Measurements from ENCODE around the gene PCYOX1L. TPM values are rescaled to one million over a fixed set of nuclear protein-coding genes. Genes with fewer than 3 reads are reported as not detected.

PCYOX1L gene
- total RNA-seq, 1 experiment from 2014 or later, result 51.6 TPM

GRCh38 chr5:149372932-149373331, 15.1 kb downstream of the PCYOX1L start:
- Histone ChIP-seq H3K4me1 (ENCODE audit: low read length) (peaks cover 6% of the 10 kb centered on the region), H2AFZ (ENCODE audit: low read length) (no peak overlapping the region), H3K27me3 (ENCODE audit: low read length) (no peaks in the 10 kb centered on the region), H3K79me2 (ENCODE audit: low read length) (no peaks in the 10 kb centered on the region), H3K36me3 (ENCODE audit: insufficient read depth, low read length) (no peaks in the 10 kb centered on the region), H3K4me3 (ENCODE audit: low read length) (no peak overlapping the region), H3K9me3 (ENCODE audit: low read length) (no peaks in the 10 kb centered on the region), H3K9me2 (replicated peaks; ENCODE audit: insufficient read depth, low read length) (no peaks in the 10 kb centered on the region), H3K9ac (ENCODE audit: low read length) (no peak overlapping the region), H4K20me1 (ENCODE audit: insufficient read depth, low read depth, low read length) (0 out of 2 replicates have a peak, but pooled peaks cover 12% of the 10 kb centered on the region), H3K4me2 (ENCODE audit: low read depth, low read length, poor library complexity, severe bottlenecking) (no peak overlapping the region), H3K27ac (ENCODE audit: low read length) (no peak overlapping the region)
- DNase-seq, result no peak

- H2AFZ ChIP-seq (ENCODE audit: low read length), result no peak overlapping the region
- 0 out of 2 replicates have a peak, but pooled peaks cover 9% of the 10 kb centered on the region for H4K20me1 ChIP-seq (ENCODE audit: insufficient read depth, low read depth, low read length)
- no peak for DNase-seq
- no peak overlapping the region for H3K27ac ChIP-seq (ENCODE audit: low read length)
- no peaks in the 10 kb centered on the region for H3K36me3 ChIP-seq (ENCODE audit: insufficient read depth, low read length)
- H3K9me2 ChIP-seq (replicated peaks; ENCODE audit: insufficient read depth, low read length), result no peaks in the 10 kb centered on the region
- no peaks in the 10 kb centered on the region for H3K79me2 ChIP-seq (ENCODE audit: low read length)
- peaks cover 6% of the 10 kb centered on the region for H3K4me1 ChIP-seq (ENCODE audit: low read length)
- H3K9ac ChIP-seq (ENCODE audit: low read length), result no peak overlapping the region
- no peak overlapping the region for H3K4me3 ChIP-seq (ENCODE audit: low read length)
- no peaks in the 10 kb centered on the region for H3K9me3 ChIP-seq (ENCODE audit: low read length)
- no peaks in the 10 kb centered on the region for H3K27me3 ChIP-seq (ENCODE audit: low read length)
- no peak overlapping the region for H3K4me2 ChIP-seq (ENCODE audit: low read depth, low read length, poor library complexity, severe bottlenecking)
Measured at GRCh38 chr5:149374303-149374702, 16.5 kb downstream of the PCYOX1L start.

- H3K4me3 ChIP-seq (ENCODE audit: low read length), result no peak overlapping the region
- no peak overlapping the region for H3K27ac ChIP-seq (ENCODE audit: low read length)
- H3K4me1 ChIP-seq (ENCODE audit: low read length), result peaks cover 6% of the 10 kb centered on the region
- no peaks in the 10 kb centered on the region for H3K79me2 ChIP-seq (ENCODE audit: low read length)
- H3K36me3 ChIP-seq (ENCODE audit: insufficient read depth, low read length), result no peaks in the 10 kb centered on the region
- DNase-seq, result no peak
- H4K20me1 ChIP-seq (ENCODE audit: insufficient read depth, low read depth, low read length), result 0 out of 2 replicates have a peak, but pooled peaks cover 9% of the 10 kb centered on the region
- H3K27me3 ChIP-seq (ENCODE audit: low read length), result no peaks in the 10 kb centered on the region
- no peak overlapping the region for H3K4me2 ChIP-seq (ENCODE audit: low read depth, low read length, poor library complexity, severe bottlenecking)
- H3K9me2 ChIP-seq (replicated peaks; ENCODE audit: insufficient read depth, low read length), result no peaks in the 10 kb centered on the region
- H2AFZ ChIP-seq (ENCODE audit: low read length), result no peak overlapping the region
- no peak overlapping the region for H3K9ac ChIP-seq (ENCODE audit: low read length)
- no peaks in the 10 kb centered on the region for H3K9me3 ChIP-seq (ENCODE audit: low read length)
Measured at GRCh38 chr5:149374801-149375200, 17.0 kb downstream of the PCYOX1L start.

- Histone ChIP-seq H3K27ac (ENCODE audit: low read length) (no peak overlapping the region), H2AFZ (ENCODE audit: low read length) (no peak overlapping the region), H3K9me3 (ENCODE audit: low read length) (no peaks in the 10 kb centered on the region), H3K36me3 (ENCODE audit: insufficient read depth, low read length) (no peaks in the 10 kb centered on the region), H3K9me2 (replicated peaks; ENCODE audit: insufficient read depth, low read length) (no peaks in the 10 kb centered on the region), H3K27me3 (ENCODE audit: low read length) (no peaks in the 10 kb centered on the region), H4K20me1 (ENCODE audit: insufficient read depth, low read depth, low read length) (0 out of 2 replicates have a peak, but pooled peaks cover 8% of the 10 kb centered on the region), H3K9ac (ENCODE audit: low read length) (no peak overlapping the region), H3K4me2 (ENCODE audit: low read depth, low read length, poor library complexity, severe bottlenecking) (no peak overlapping the region), H3K4me1 (ENCODE audit: low read length) (peaks cover 4% of the 10 kb centered on the region), H3K79me2 (ENCODE audit: low read length) (no peaks in the 10 kb centered on the region), H3K4me3 (ENCODE audit: low read length) (no peak overlapping the region)
- DNase-seq, result no peak
Measured at GRCh38 chr5:149375434-149375833, 17.6 kb downstream of the PCYOX1L start.

- no peaks in the 10 kb centered on the region for H3K27me3 ChIP-seq (ENCODE audit: low read length)
- no peaks in the 10 kb centered on the region for H3K9me2 ChIP-seq (replicated peaks; ENCODE audit: insufficient read depth, low read length)
- no peak overlapping the region for H3K9ac ChIP-seq (ENCODE audit: low read length)
- no peak overlapping the region for H3K4me3 ChIP-seq (ENCODE audit: low read length)
- H3K4me2 ChIP-seq (ENCODE audit: low read depth, low read length, poor library complexity, severe bottlenecking), result no peak overlapping the region
- H2AFZ ChIP-seq (ENCODE audit: low read length), result no peak overlapping the region
- no peaks in the 10 kb centered on the region for H3K79me2 ChIP-seq (ENCODE audit: low read length)
- no peaks in the 10 kb centered on the region for H3K4me1 ChIP-seq (ENCODE audit: low read length)
- H3K27ac ChIP-seq (ENCODE audit: low read length), result no peak overlapping the region
- H3K9me3 ChIP-seq (ENCODE audit: low read length), result no peaks in the 10 kb centered on the region
- no peak for DNase-seq
- H4K20me1 ChIP-seq (ENCODE audit: insufficient read depth, low read depth, low read length), result 0 out of 2 replicates have a peak, but pooled peaks cover under 1% of the 10 kb centered on the region
- no peaks in the 10 kb centered on the region for H3K36me3 ChIP-seq (ENCODE audit: insufficient read depth, low read length)
Measured at GRCh38 chr5:149376104-149376503, 18.3 kb downstream of the PCYOX1L start.

- H3K4me3 ChIP-seq (ENCODE audit: low read length), result no peak overlapping the region
- H3K9me2 ChIP-seq (replicated peaks; ENCODE audit: insufficient read depth, low read length), result no peaks in the 10 kb centered on the region
- H3K4me1 ChIP-seq (ENCODE audit: low read length), result no peaks in the 10 kb centered on the region
- H3K79me2 ChIP-seq (ENCODE audit: low read length), result no peaks in the 10 kb centered on the region
- H3K27me3 ChIP-seq (ENCODE audit: low read length), result no peaks in the 10 kb centered on the region
- H3K36me3 ChIP-seq (ENCODE audit: insufficient read depth, low read length), result no peaks in the 10 kb centered on the region
- DNase-seq, result no peak
- no peaks in the 10 kb centered on the region for H4K20me1 ChIP-seq (ENCODE audit: insufficient read depth, low read depth, low read length)
- no peak overlapping the region for H3K9ac ChIP-seq (ENCODE audit: low read length)
- no peak overlapping the region for H3K4me2 ChIP-seq (ENCODE audit: low read depth, low read length, poor library complexity, severe bottlenecking)
- no peak overlapping the region for H3K27ac ChIP-seq (ENCODE audit: low read length)
- H2AFZ ChIP-seq (ENCODE audit: low read length), result no peak overlapping the region
- H3K9me3 ChIP-seq (ENCODE audit: low read length), result no peaks in the 10 kb centered on the region
Measured at GRCh38 chr5:149376711-149377447, 19.0 kb downstream of the PCYOX1L start.

- Histone ChIP-seq H3K9ac (ENCODE audit: low read length) (no peak overlapping the region), H3K4me3 (ENCODE audit: low read length) (no peak overlapping the region), H3K9me2 (replicated peaks; ENCODE audit: insufficient read depth, low read length) (no peaks in the 10 kb centered on the region), H3K4me1 (ENCODE audit: low read length) (no peaks in the 10 kb centered on the region), H2AFZ (ENCODE audit: low read length) (no peak overlapping the region), H4K20me1 (ENCODE audit: insufficient read depth, low read depth, low read length) (no peaks in the 10 kb centered on the region), H3K27me3 (ENCODE audit: low read length) (no peaks in the 10 kb centered on the region), H3K9me3 (ENCODE audit: low read length) (no peaks in the 10 kb centered on the region), H3K27ac (ENCODE audit: low read length) (no peak overlapping the region), H3K79me2 (ENCODE audit: low read length) (no peaks in the 10 kb centered on the region), H3K4me2 (ENCODE audit: low read depth, low read length, poor library complexity, severe bottlenecking) (no peak overlapping the region), H3K36me3 (ENCODE audit: insufficient read depth, low read length) (no peaks in the 10 kb centered on the region)
- DNase-seq, result no peak
Measured at GRCh38 chr5:149378241-149378820, 20.5 kb downstream of the PCYOX1L start.

- no peaks in the 10 kb centered on the region for H3K79me2 ChIP-seq (ENCODE audit: low read length)
- H3K27ac ChIP-seq (ENCODE audit: low read length), result no peak within 1 kb of the TSS
- H3K27me3 ChIP-seq (ENCODE audit: low read length), result no peaks in the 10 kb centered on the region
- no peaks in the 10 kb centered on the region for H3K9me3 ChIP-seq (ENCODE audit: low read length)
- no peak within 1 kb of the TSS for H3K4me3 ChIP-seq (ENCODE audit: low read length)
- H3K9me2 ChIP-seq (replicated peaks; ENCODE audit: insufficient read depth, low read length), result no peaks in the 10 kb centered on the region
- H3K9ac ChIP-seq (ENCODE audit: low read length), result no peak within 1 kb of the TSS
- H3K4me2 ChIP-seq (ENCODE audit: low read depth, low read length, poor library complexity, severe bottlenecking), result no peak within 1 kb of the TSS
- H2AFZ ChIP-seq (ENCODE audit: low read length), result no peak within 1 kb of the TSS
- no peaks in the 10 kb centered on the region for H4K20me1 ChIP-seq (ENCODE audit: insufficient read depth, low read depth, low read length)
- H3K4me1 ChIP-seq (ENCODE audit: low read length), result no peaks in the 10 kb centered on the region
- no peaks in the 10 kb centered on the region for H3K36me3 ChIP-seq (ENCODE audit: insufficient read depth, low read length)
- no peak for DNase-seq
Measured at GRCh38 chr5:149379177-149379761, 21.4 kb downstream of the PCYOX1L start, which contains the start of gene IL17B. Gene IL17B, minus strand, starts transcription at chr5:149379292. Its CDS starts 67 bp downstream, at chr5:149379225.
